ENCODE measurements around the gene SOX21. TPM values are rescaled to one million over a fixed set of nuclear protein-coding genes. Genes with fewer than 3 reads are reported as not detected.

The SOX21 gene
- 0.40 to 1.2 TPM (median 0.98 TPM) in 5 replicates for total RNA-seq (2022; extraction: Qiagen RNA extraction; ENCODE audit: low read depth)

GRCh38 chr13:94712287-94712811 lies at the start of gene SOX21:
TSS of gene SOX21 (minus strand) at chr13:94712545. CDS start at chr13:94712049, 496 bp downstream.

Other genes starting within 250 kb of the SOX21 start
- not detected in 5 replicates for gene DCT, start 232.9 kb downstream of the SOX21 start, total RNA-seq (2022; extraction: Qiagen RNA extraction; ENCODE audit: low read depth)
- 5.7 to 10.2 TPM (median 8.1 TPM) in 5 replicates for gene TGDS, start 116.4 kb downstream of the SOX21 start, total RNA-seq (2022; extraction: Qiagen RNA extraction; ENCODE audit: low read depth)
- 1.8 to 3.7 TPM (median 3.5 TPM) in 5 replicates for gene GPR180, start 110.7 kb downstream of the SOX21 start, total RNA-seq (2022; extraction: Qiagen RNA extraction; ENCODE audit: low read depth)

All from A549 treated with ZK216348 at 1 μM for 4 hours (cell line).